Liver (tissue), 9 donors: ENCODE results near the gene LSM10. TPM values are rescaled to one million over a fixed set of nuclear protein-coding genes. Genes with fewer than 3 reads are reported as not detected.

Experiments used
- DNase-seq: peaks from one replicate; pipeline ENCODE4 v3.0.0-alpha.2; 2017; ENCODE audit warnings: low spot score
- H3K27ac ChIP-seq, 2 donors: one replicate each; pipeline ENCODE4 v1.7.0; 2013; ENCODE audit warnings: inconsistent platforms in 2 of 2, low read length in 2 of 2, control low read depth in 1 of 2, low read depth in 1 of 2, mild to moderate bottlenecking in 1 of 2
- H3K27me3 ChIP-seq, 4 donors: one replicate each; pipeline versions ENCODE4 v1.6.1 to v1.7.0; 2013; ENCODE audit warnings: low read length in 3 of 4, inconsistent platforms in 1 of 4, mild to moderate bottlenecking in 1 of 4, moderate library complexity in 1 of 4; ENCODE audit not compliant: control insufficient read depth in 4 of 4, insufficient read depth in 4 of 4
- H3K36me3 ChIP-seq, 4 donors: one replicate each; pipeline versions ENCODE4 v1.6.1 to v1.7.0; 2013; ENCODE audit warnings: low read length in 3 of 4, mild to moderate bottlenecking in 3 of 4, low read depth in 1 of 4, moderate library complexity in 1 of 4; ENCODE audit not compliant: control insufficient read depth in 4 of 4, insufficient read depth in 3 of 4
- H3K4me1 ChIP-seq, 4 donors: one replicate each; pipeline versions ENCODE4 v1.6.1 to v1.7.0; 2013; ENCODE audit warnings: low read length in 3 of 4, mild to moderate bottlenecking in 3 of 4, moderate library complexity in 1 of 4; ENCODE audit not compliant: control insufficient read depth in 4 of 4, insufficient read depth in 4 of 4
- H3K4me3 ChIP-seq, 3 donors: one replicate each; pipeline versions ENCODE4 v1.6.1 to v1.7.0; 2013; ENCODE audit warnings: low read length in 3 of 3, control low read depth in 1 of 3, low read depth in 1 of 3, mild to moderate bottlenecking in 1 of 3
- H3K9ac ChIP-seq, 2 donors: one replicate each; pipeline ENCODE4 v1.7.0; 2013; ENCODE audit warnings: low read length in 2 of 2, mild to moderate bottlenecking in 2 of 2, moderate library complexity in 2 of 2, control low read depth in 1 of 2, low read depth in 1 of 2
- H3K9me3 ChIP-seq, 4 donors: one replicate each; pipeline versions ENCODE4 v1.6.1 to v1.7.0; 2013; ENCODE audit warnings: low read length in 3 of 4; ENCODE audit not compliant: control insufficient read depth in 4 of 4
- CTCF ChIP-seq: fragments of 150-350 bp; IDR thresholded peaks from 2 replicates; pipeline ENCODE4 v1.5.1; 2017; ENCODE audit warnings: improper control_type of control experiment, low read depth, low read length; ENCODE audit not compliant: missing input control
- EGR1 ChIP-seq, 2 donors: IDR thresholded peaks; 2 replicates each; pipeline ENCODE4 v1.6.1; 2016 to 2018; ENCODE audit warnings: antibody characterized with exemption in 2 of 2, low read depth in 2 of 2
- FOXA1 ChIP-seq: IDR thresholded peaks from 2 replicates; pipeline ENCODE4 v1.6.1; 2016; ENCODE audit warnings: antibody characterized with exemption
- FOXA2 ChIP-seq: IDR thresholded peaks from 2 replicates; pipeline ENCODE4 v1.6.1; 2016; ENCODE audit warnings: antibody characterized with exemption
- GABPA ChIP-seq, 2 donors: IDR thresholded peaks in 1 of 2; conservative IDR thresholded peaks in 1 of 2; 2 replicates each; pipeline ENCODE4 v1.6.1; 2016; ENCODE audit warnings: antibody characterized with exemption in 2 of 2, mild to moderate bottlenecking in 1 of 2, moderate library complexity in 1 of 2
- HNF4A ChIP-seq, 2 donors: conservative IDR thresholded peaks; 2 replicates each; pipeline ENCODE4 v1.6.1; 2016; ENCODE audit warnings: antibody characterized with exemption in 2 of 2, mild to moderate bottlenecking in 2 of 2
- HNF4G ChIP-seq: IDR thresholded peaks from 2 replicates; pipeline ENCODE4 v1.6.1; 2016; ENCODE audit warnings: antibody characterized with exemption
- MAX ChIP-seq: IDR thresholded peaks from 2 replicates; pipeline ENCODE4 v1.6.1; 2016; ENCODE audit warnings: antibody characterized with exemption
- NR2F2 ChIP-seq: IDR thresholded peaks from 2 replicates; pipeline ENCODE4 v1.6.1; 2016; ENCODE audit warnings: antibody characterized with exemption
- RAD21 ChIP-seq, 2 donors: IDR thresholded peaks; 2 replicates each; pipeline ENCODE4 v1.6.1; 2016; ENCODE audit warnings: antibody characterized with exemption in 2 of 2, mild to moderate bottlenecking in 2 of 2
- RXRA ChIP-seq, 2 donors: IDR thresholded peaks; 2 replicates each; pipeline ENCODE4 v1.6.1; 2017 to 2018; ENCODE audit warnings: antibody characterized with exemption in 2 of 2, mild to moderate bottlenecking in 1 of 2
- TAF1 ChIP-seq: conservative IDR thresholded peaks from 2 replicates; pipeline ENCODE4 v1.6.1; 2016; ENCODE audit warnings: antibody characterized with exemption, mild to moderate bottlenecking
- YY1 ChIP-seq: IDR thresholded peaks from 2 replicates; pipeline ENCODE4 v1.6.1; 2016; ENCODE audit warnings: antibody characterized with exemption, mild to moderate bottlenecking
- WGBS: extraction: QIAGEN DNeasy Blood & Tissue Kit; methylation state at CpG from one replicate; pipeline ENCODE4 v1.1.7; 2013; 5-methylcytosine and 5-hydroxymethylcytosine counted together
- polyA plus RNA-seq, 2 donors: library from polyadenylated mRNA; stranded (reverse) in 1 of 2; unstranded in 1 of 2; fragments of 200-250 nt in 1 of 2; fragments of >200 nt in 1 of 2; fragmentation: Nextera tagmentation in 1 of 2; extraction: Ambion mirVana in 1 of 2; gene quantifications; one replicate each; pipeline versions ENCODE4 v1.2.1 to v1.2.3, GENCODE V29; 2013 to 2015
- total RNA-seq, 2 donors: library from RNA; depleted of rRNA; stranded (reverse); fragments of >200 nt; gene quantifications; one replicate each; pipeline ENCODE4 v1.2.3, GENCODE V29; 2014
- TF ChIP-seq, protein P1 (sequence below): IDR thresholded peaks from 2 replicates; pipeline ENCODE4 v1.6.1; 2016; ENCODE audit warnings: antibody characterized with exemption
- donor health status: healthy.
- donor health status: healthy.
- donor health status: healthy.
- donor health status: healthy.
- donor health status: healthy.

The LSM10 gene
- total and polyA plus RNA-seq, 4 donors = 6.2 to 45.2 (median 24.1) TPM

- TF ChIP-seq NR2F2 = no peak
- no peak for TF ChIP-seq HNF4A (conservative IDR thresholded peaks at IDR 0.05)
Observed at GRCh38 chr1:36349241-36349671, 48.5 kb downstream of the LSM10 start (continued).

GRCh38 chr1:36346741-36347370 lies 50.9 kb downstream of the LSM10 start:
- H3K4me1 ChIP-seq = no peaks in the 10 kb centered on the region
- no peak overlapping the region for H3K27ac ChIP-seq
- no peak for DNase-seq
- no peaks in the 10 kb centered on the region for H3K27me3 ChIP-seq
- H3K9me3 ChIP-seq = no peaks in the 10 kb centered on the region
- no peak overlapping the region for H3K9ac ChIP-seq
- TF ChIP-seq FOXA1 = no peak
- no peak for TF ChIP-seq RAD21 (IDR thresholded peaks at IDR 0.05)
- no peak for TF ChIP-seq NR2F2
- TF ChIP-seq EGR1 (IDR thresholded peaks at IDR 0.05; ENCODE audit: low read depth in 2 of 2) = no peak
- TF ChIP-seq, protein P1, sequence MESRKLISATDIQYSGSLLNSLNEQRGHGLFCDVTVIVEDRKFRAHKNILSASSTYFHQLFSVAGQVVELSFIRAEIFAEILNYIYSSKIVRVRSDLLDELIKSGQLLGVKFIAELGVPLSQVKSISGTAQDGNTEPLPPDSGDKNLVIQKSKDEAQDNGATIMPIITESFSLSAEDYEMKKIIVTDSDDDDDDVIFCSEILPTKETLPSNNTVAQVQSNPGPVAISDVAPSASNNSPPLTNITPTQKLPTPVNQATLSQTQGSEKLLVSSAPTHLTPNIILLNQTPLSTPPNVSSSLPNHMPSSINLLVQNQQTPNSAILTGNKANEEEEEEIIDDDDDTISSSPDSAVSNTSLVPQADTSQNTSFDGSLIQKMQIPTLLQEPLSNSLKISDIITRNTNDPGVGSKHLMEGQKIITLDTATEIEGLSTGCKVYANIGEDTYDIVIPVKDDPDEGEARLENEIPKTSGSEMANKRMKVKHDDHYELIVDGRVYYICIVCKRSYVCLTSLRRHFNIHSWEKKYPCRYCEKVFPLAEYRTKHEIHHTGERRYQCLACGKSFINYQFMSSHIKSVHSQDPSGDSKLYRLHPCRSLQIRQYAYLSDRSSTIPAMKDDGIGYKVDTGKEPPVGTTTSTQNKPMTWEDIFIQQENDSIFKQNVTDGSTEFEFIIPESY = no peak
- no peak for TF ChIP-seq YY1
- no peak for TF ChIP-seq HNF4A (conservative IDR thresholded peaks at IDR 0.05)
- TF ChIP-seq HNF4G = no peak
- no peak for TF ChIP-seq RXRA (IDR thresholded peaks at IDR 0.05)
- TF ChIP-seq CTCF = no peak
- no peak for TF ChIP-seq TAF1
- TF ChIP-seq FOXA2 = no peak
- H3K4me3 ChIP-seq = no peak overlapping the region
- whole genome bisulfite sequencing = 95% methylated on average over 8 of the region's 8 CpGs
- peaks cover 6 to 65% (median 31%) of the 10 kb centered on the region in 4 donors for H3K36me3 ChIP-seq

DNA sequence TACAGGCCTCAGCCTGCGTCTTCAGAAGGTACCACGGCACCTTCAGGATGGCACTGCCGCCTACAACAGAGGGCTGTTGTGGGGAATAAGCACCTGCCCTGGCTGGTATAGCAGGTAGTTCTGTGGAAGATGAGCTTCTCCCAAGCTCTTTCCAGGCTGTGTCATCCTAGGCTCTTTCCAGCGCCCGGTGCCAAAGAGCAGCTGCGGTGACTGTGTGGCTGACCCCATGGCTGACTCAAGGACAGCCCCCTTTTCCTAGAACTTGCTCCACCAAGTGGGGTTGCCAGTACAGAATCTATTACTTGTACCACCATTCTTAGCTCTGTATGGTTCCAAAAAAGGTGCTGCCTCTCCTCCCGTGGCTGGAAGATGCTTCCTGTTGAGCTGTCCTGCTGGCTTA lies 52.4 kb downstream of the LSM10 start:
- Histone ChIP-seq H3K4me3 (no peak overlapping the region), H3K4me1 (no peaks in the 10 kb centered on the region), H3K9ac (no peak overlapping the region), H3K27me3 (no peaks in the 10 kb centered on the region), H3K9me3 (no peaks in the 10 kb centered on the region), H3K36me3 (peaks cover 11 to 75% (median 33%) of the 10 kb centered on the region in 4 donors), H3K27ac (no peak overlapping the region)
- TF ChIP-seq FOXA2 (no peak), YY1 (no peak), GABPA (IDR thresholded peaks at IDR 0.05 in 1 of 2, conservative IDR thresholded peaks at IDR 0.05 in 1 of 2) (no peak)
- 92% methylated on average over 7 of the region's 7 CpGs for WGBS
- no peak for DNase-seq

DNA sequence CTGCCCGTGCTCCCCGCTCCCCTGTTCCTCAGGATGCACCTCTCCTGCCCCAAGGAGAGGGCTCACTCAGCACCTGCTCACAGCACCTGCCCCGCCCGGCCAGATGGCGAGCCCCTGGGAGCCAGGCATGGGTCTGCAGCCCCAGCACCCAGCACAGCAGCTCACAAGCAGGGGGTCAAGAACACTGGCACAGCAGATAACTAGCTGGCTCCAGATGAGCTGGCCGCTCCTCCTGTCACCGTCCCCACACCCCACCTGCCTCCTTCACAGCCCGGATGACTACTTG lies 53.4 kb downstream of the LSM10 start:
- TF ChIP-seq FOXA2 = no peak
- TF ChIP-seq, protein P1 = no peak
- TF ChIP-seq NR2F2 = no peak
- no peak for TF ChIP-seq EGR1 (IDR thresholded peaks at IDR 0.05; ENCODE audit: low read depth in 2 of 2)
- no peak for TF ChIP-seq HNF4G
- no peak for TF ChIP-seq TAF1
- no peak for TF ChIP-seq MAX
- no peak for TF ChIP-seq RXRA (IDR thresholded peaks at IDR 0.05)
- no peak for TF ChIP-seq HNF4A (conservative IDR thresholded peaks at IDR 0.05)
- TF ChIP-seq RAD21 (IDR thresholded peaks at IDR 0.05) = no peak
- no peak overlapping the region for H3K27ac ChIP-seq

More for the DNA sequence above, 53.4 kb downstream of the LSM10 start:
- Histone ChIP-seq H3K27me3 (no peaks in the 10 kb centered on the region), H3K4me1 (no peaks in the 10 kb centered on the region), H3K4me3 (no peak overlapping the region), H3K9me3 (no peaks in the 10 kb centered on the region), H3K9ac (no peak overlapping the region), H3K36me3 (peaks cover 11 to 79% (median 33%) of the 10 kb centered on the region in 4 donors)
- DNase-seq = no peak
- 92% methylated on average over 8 of the region's 8 CpGs for WGBS
